ENCODE measurements around the gene VSIR. TPM values are rescaled to one million over a fixed set of nuclear protein-coding genes. Genes with fewer than 3 reads are reported as not detected.

VSIR gene
- total and polyA plus RNA-seq, 9 of the 15 experiments (the other 6 are each of a cell fraction or from before 2014, with no cell fraction given): 0.14 to 20.5 (median 9.3) TPM

- TF ChIP-seq LARP7 (IDR thresholded peaks at IDR 0.05): no peak
- TF ChIP-seq ZNF197 (CRISPR knock-in tag; IDR thresholded peaks at IDR 0.05; ENCODE audit: low read depth): 0 out of 2 replicates have a peak, but pooled peaks have one; percentile 60
- 0 out of 2 replicates have a peak, but pooled peaks have one; percentile 37 for TF ChIP-seq ELF2 (CRISPR knock-in tag; IDR thresholded peaks at IDR 0.05)
- TF ChIP-seq HMG20A (CRISPR knock-in tag; conservative IDR thresholded peaks at IDR 0.05): no peak
- TF ChIP-seq GMEB1 (CRISPR knock-in tag; IDR thresholded peaks at IDR 0.05): 0 out of 2 replicates have a peak, but pooled peaks have one; percentile 1
- 0 out of 2 replicates have a peak, but pooled peaks have one; percentile 20 for TF ChIP-seq E4F1 (CRISPR knock-in tag; IDR thresholded peaks at IDR 0.05; ENCODE audit: borderline replicate concordance)
- TF ChIP-seq POLR2H (tag; IDR thresholded peaks at IDR 0.05; ENCODE audit: low read depth): 0 out of 2 replicates have a peak, but pooled peaks have one; percentile 9
- peaks cover 4 to 9% of the 10 kb centered on the region in 2 experiments; a peak in 2 of 5 replicates for H3K27me3 ChIP-seq (ENCODE audit: control insufficient read depth in 2 of 2, insufficient read depth in 2 of 2, low read length in 2 of 2)
- H3K9me3 ChIP-seq (replicated peaks; ENCODE audit: control insufficient read depth, insufficient read depth, low read depth, low read length): no peaks in the 10 kb centered on the region
- H3K9me1 ChIP-seq (ENCODE audit: control insufficient read depth, insufficient read depth, low read length): no peaks in the 10 kb centered on the region
- ChIA-PET POLR2A (interaction anchor here (0.5 to 1.8 kb wide), 4 partner anchors 8 to 18 kb away, joined by 3 to 5 read pairs (median 4); partner anchors contain the start of gene VSIR), CTCF (ENCODE audit: low intra/inter-chr PET ratio) (no interaction called here)
- WGBS (ENCODE audit: insufficient coverage, low coverage, missing lambda C conversion rate): 41% methylated on average over 16 of the region's 16 CpGs
- DNase-seq (ENCODE audit: extremely low read depth in 1 of 4, low spot score in 3 of 4) (no peak), FAIRE-seq (no peak), ATAC-seq (no peak)
- H2AFZ ChIP-seq (ENCODE audit: low read depth, low read length): no peak overlapping the region
- peaks cover 32 to 56% of the 10 kb centered on the region in 2 experiments for H3K4me1 ChIP-seq (replicated peaks in 1 of 2; ENCODE audit: control insufficient read depth in 2 of 2, insufficient read depth in 2 of 2, low read length in 2 of 2)
- no peaks in the 10 kb centered on the region for H4K20me1 ChIP-seq (replicated peaks; ENCODE audit: control insufficient read depth, insufficient read depth, low read length)
- no peak overlapping the region for H3K4me3 ChIP-seq
- intact Hi-C loops (cut with micrococcal nuclease): no loop called here
- BruUV-seq (replicated peaks): no TSS peak
- peak overlapping the region in 1 of 2 experiments; percentile 70; a peak in 2 of 4 replicates for H3K9ac ChIP-seq (ENCODE audit: insufficient read depth in 1 of 2, low read depth in 2 of 2, low read length in 2 of 2)
- H3K79me2 ChIP-seq (ENCODE audit: control insufficient read depth, insufficient read depth, low read length): no peaks in the 10 kb centered on the region
- H3K36me3 ChIP-seq (ENCODE audit: control insufficient read depth, insufficient read depth, low read length): no peaks in the 10 kb centered on the region
- in situ Hi-C loops (cut with MboI): no loop called here
- H3K4me2 ChIP-seq (ENCODE audit: insufficient read depth, low read length): no peak overlapping the region
- no peak overlapping the region for H3K27ac ChIP-seq (ENCODE audit: extremely low read depth, low read depth, low read length)
These were observed 18.0 kb downstream of the VSIR start for GRCh38 chr10:71755179-71755879.
